Stimulated activated CD4-positive, alpha-beta T cell treated with anti-CD3 and anti-CD28 coated beads, Interleukin-2, amount 100 ng/mL, for 4 hours (primary cell): ENCODE data around the gene NOTO.

Experiments used
- DNase-seq: peaks from one replicate; pipeline ENCODE4 v3.0.0-alpha.2; 2020; ENCODE audit warnings: low read depth

The NOTO gene

DNA sequence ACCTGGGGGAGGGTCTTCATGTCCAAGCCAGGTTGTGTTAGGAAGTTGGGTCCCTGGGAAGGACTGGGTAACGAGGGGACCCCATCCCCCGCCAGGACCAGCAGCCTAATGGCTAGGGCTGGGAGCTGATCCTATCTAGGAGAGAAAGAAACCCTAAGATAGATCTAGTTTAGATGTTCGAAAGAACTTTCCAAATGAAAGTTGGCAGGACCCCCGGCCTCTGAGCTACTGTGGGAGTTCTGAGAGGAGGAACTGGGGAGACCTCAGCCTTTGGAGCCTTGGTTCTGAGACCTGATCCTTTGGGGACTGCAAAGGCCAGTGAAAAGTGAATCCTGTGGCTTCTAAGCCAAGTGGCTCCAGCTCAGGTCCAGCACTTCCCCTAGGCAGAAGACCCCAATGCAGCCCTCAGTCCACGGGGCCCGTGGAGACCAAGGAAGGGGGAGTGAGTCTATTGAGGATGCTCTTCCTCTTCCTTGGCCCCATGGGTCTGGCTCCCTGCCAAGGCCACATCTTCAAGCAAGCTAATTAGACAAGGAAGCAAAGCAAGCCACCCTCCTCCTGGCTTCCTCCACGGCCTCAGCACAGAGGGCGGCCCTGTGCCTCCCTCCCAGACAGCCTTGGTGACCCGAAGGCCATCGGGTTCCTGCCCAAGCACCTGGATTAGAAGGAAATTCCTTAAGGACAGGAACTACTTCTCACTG, 55.2 kb downstream of the NOTO start:
- no peak for DNase-seq

DNA sequence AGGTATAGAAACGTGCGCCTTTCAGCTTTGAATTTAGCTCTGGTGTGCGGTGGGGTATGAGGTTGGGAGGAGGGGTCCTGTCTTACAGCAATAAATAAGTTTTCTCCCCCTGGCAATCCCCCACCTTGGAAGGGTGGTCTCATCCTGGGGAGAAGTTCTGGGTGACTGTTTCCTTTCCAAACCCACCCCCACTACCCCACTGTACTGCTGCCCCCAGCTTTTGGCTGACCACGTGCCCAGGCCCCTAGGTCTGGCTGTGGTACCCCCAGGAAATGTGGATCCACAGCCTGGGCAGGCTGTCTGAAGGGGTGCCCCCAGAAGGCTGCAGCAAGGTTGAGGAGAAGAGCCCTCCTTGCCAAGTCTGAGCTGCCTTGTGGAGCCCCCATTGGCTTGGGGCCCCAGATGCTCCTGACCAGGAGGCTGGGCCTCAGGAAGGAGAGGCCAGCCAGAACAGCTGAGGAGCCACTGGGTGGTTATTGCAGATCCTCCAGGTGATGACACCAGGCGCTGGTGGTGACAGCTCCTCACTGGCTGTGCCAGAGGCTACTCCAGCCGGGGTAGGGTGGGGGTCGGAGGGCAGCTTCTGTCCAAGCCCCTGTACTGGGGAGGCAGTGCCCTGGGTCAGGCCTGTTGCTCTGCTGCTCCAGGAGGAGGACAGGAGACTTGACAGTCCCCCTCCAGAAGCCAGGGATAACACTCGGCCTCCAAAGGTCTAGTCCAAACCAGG, 56.0 kb downstream of the NOTO start:
- no peak for DNase-seq

DNA sequence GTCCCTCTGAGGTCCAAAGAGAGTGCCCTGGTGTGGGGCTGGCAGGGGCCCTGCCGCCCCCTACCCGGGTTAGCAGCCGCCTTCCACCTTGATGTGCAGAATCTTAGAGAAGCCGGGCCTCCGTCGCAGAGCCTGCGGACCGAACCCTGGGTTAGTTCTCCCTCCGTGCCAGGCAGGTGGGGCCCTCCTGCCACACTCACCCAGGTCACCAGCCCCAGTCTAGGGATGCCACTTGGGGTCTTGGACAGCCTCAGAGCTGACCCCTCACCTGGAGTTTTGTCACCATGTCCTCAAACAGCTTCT, 56.5 kb downstream of the NOTO start:
- DNase-seq = no peak

DNA sequence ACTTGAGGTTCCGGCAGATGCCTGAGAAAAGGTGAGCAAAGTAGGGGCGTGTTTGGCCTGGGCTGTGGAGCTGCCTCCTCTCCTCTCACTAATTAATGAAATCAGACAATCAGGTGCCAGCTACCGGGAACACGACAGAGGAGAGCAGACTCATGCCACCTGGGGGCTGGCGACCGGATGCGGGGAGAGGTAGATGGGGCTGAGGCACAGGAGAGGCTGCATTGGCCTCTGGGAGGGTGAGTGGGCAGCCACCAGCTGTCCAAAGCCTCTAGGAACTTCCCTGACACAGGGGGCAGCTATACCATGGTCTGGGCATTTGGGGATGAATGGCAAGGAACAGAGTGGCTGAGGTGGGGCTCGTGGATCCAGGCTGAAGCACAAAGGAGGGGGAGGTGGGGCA, 56.9 kb downstream of the NOTO start:
- DNase-seq = no peak

DNA sequence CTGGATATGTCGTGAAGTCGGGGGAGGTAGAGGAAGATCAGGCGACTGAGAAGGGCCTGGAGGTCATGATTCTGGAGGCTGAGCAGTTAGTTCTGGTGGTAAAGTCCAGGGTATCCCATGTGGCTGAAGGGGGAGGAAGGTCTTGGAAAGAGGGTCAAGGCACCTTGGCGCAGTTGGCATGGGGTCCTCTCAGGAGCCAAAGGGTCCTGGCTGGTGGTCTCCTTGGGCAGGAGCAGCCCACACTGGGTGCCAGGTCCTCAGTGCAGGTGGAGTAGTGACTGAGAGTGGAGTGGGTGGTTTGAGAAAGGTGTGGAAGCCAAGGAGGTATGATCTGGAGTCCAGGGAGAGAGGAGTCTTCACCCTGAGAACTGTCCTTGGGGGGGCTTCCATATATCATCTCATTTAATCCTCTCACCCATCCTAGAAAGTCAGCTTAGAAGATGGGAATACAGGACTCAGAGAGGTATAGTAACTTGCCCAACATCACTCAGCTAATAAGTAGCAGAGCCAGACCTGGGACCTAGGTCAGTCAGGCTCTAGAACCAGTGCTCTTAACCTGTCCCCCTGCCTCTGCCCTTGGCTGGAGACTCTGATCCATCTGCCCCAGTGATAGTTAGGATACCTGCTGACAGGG, 57.4 kb downstream of the NOTO start:
- DNase-seq = no peak

DNA sequence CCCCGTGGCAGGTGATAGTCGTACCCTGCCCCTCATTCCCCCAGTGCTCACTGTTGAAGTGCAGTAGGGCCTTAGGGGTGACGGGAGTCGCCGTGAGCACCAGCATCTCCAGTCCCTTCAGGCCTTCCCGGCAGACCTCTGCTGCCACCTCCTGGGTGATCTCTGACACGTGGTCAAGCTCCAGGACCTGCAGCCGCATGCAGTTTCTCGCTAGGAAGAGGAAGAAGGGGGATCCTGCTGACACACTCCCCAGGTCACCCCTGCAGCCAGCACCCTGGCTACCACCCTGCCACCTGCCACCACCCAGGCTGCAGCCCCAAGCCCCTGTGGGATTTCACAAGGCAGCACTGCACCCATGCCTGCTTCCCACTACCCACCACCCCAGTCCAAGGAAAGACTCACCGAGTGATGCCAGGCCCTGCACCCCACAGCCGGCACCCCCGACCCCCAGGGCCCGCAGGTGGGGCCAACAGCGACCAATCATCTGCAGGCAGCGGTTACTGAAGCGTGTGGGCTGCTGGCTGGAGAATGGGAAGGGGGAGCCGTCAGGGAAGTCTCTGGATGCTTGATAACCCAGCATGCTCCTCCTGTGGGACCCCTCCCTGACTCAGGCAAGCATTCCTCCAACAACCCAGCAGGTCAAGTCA, 58.1 kb downstream of the NOTO start:
- no peak for DNase-seq
